ENCODE data around the gene DNAI4.
"Not testable (repeated sequence)": the region's sequence is repeated elsewhere in the genome, so short reads cannot be mapped to it uniquely, and the experiment has no call there.

The DNAI4 gene

GRCh38 chr1:66809736-66810326 is 114.8 kb downstream of the DNAI4 start:
- peak; percentile 71 for DNase-seq (ENCODE audit: low read depth)
- no peak overlapping the region for H3K4me3 ChIP-seq (ENCODE audit: control insufficient read depth, low read depth, low read length)
- TF ChIP-seq CTCF (conservative IDR thresholded peaks at IDR 0.05; ENCODE audit: control insufficient read depth, insufficient read depth, low read depth, low read length) = no peak

GRCh38 chr1:66809245-66809644 is 115.4 kb downstream of the DNAI4 start:
- TF ChIP-seq CTCF (conservative IDR thresholded peaks at IDR 0.05; ENCODE audit: control insufficient read depth, insufficient read depth, low read depth, low read length) = no peak
- H3K4me3 ChIP-seq (ENCODE audit: control insufficient read depth, low read depth, low read length) = no peak overlapping the region
- DNase-seq (ENCODE audit: low read depth) = no peak

- H3K4me3 ChIP-seq (ENCODE audit: control insufficient read depth, low read depth, low read length); DNase-seq (ENCODE audit: low read depth): not testable (repeated sequence)
Measured at GRCh38 chr1:66795839-66796238, 128.8 kb downstream of the DNAI4 start.

GRCh38 chr1:66791621-66792610 is 132.7 kb downstream of the DNAI4 start:
- H3K4me3 ChIP-seq (ENCODE audit: control insufficient read depth, low read depth, low read length) = no peak overlapping the region
- no peak for TF ChIP-seq CTCF (conservative IDR thresholded peaks at IDR 0.05; ENCODE audit: control insufficient read depth, insufficient read depth, low read depth, low read length)
- no peak for DNase-seq (ENCODE audit: low read depth)

GRCh38 chr1:66788231-66788939 is 136.3 kb downstream of the DNAI4 start:
- DNase-seq (ENCODE audit: low read depth) = no peak
- no peak for TF ChIP-seq CTCF (conservative IDR thresholded peaks at IDR 0.05; ENCODE audit: control insufficient read depth, insufficient read depth, low read depth, low read length)
- H3K4me3 ChIP-seq (ENCODE audit: control insufficient read depth, low read depth, low read length) = no peak overlapping the region

- no peak for TF ChIP-seq CTCF (conservative IDR thresholded peaks at IDR 0.05; ENCODE audit: control insufficient read depth, insufficient read depth, low read depth, low read length)
- no peak overlapping the region for H3K4me3 ChIP-seq (ENCODE audit: control insufficient read depth, low read depth, low read length)
Measured at GRCh38 chr1:66787641-66788040, 137.0 kb downstream of the DNAI4 start.

GRCh38 chr1:66785800-66786199 is 138.9 kb downstream of the DNAI4 start:
- not testable (repeated sequence) for H3K4me3 ChIP-seq (ENCODE audit: control insufficient read depth, low read depth, low read length); DNase-seq (ENCODE audit: low read depth)

More at GRCh38 chr1:66787641-66788040, 137.0 kb downstream of the DNAI4 start:
- DNase-seq (ENCODE audit: low read depth) = no peak

Measured in fibroblast of mammary gland (primary cell).